ENCODE data around the gene GAB2. TPM values are rescaled to one million over a fixed set of nuclear protein-coding genes. Genes with fewer than 3 reads are reported as not detected.

Gene GAB2
- total RNA-seq, 1 experiment from 2014 or later = 10.0 TPM

DNA sequence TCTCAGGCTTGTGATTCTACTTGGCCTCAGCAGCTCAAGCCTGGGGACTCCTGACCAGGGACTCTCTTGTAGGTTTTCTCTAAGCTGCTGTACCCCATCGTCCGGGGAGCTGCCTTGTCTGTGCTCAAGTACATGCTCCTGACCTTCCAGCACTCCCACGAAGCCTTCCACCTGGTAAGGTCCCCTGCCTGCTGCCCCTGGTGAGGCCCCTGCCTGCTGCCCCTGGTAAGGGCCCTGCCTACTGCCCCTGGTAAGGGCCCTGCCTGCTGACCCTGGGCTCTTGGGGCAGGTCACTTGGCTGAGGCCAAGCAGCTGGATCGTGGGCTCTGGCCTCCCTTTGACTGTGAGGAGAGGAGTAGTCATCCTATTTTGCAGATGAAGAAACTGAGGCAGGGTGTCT lies 217.6 kb downstream of the GAB2 start:
- intact Hi-C loops (cut with micrococcal nuclease; ENCODE audit: unreplicated experiment) = no loop called here
- Histone ChIP-seq H3K4me3 (ENCODE audit: low read depth in 2 of 2, low read length in 2 of 2) (no peak overlapping the region), H3K9me3 (ENCODE audit: control insufficient read depth, insufficient read depth, low read depth, low read length) (no peaks in the 10 kb centered on the region), H3K27ac (ENCODE audit: low read length) (no peak overlapping the region), H3K4me1 (ENCODE audit: control insufficient read depth, insufficient read depth, low read length) (no peaks in the 10 kb centered on the region), H3K27me3 (ENCODE audit: control insufficient read depth, insufficient read depth, low read length) (no peaks in the 10 kb centered on the region), H3K36me3 (ENCODE audit: control insufficient read depth, insufficient read depth, low read length) (no peaks in the 10 kb centered on the region)
- TF ChIP-seq, protein P1, sequence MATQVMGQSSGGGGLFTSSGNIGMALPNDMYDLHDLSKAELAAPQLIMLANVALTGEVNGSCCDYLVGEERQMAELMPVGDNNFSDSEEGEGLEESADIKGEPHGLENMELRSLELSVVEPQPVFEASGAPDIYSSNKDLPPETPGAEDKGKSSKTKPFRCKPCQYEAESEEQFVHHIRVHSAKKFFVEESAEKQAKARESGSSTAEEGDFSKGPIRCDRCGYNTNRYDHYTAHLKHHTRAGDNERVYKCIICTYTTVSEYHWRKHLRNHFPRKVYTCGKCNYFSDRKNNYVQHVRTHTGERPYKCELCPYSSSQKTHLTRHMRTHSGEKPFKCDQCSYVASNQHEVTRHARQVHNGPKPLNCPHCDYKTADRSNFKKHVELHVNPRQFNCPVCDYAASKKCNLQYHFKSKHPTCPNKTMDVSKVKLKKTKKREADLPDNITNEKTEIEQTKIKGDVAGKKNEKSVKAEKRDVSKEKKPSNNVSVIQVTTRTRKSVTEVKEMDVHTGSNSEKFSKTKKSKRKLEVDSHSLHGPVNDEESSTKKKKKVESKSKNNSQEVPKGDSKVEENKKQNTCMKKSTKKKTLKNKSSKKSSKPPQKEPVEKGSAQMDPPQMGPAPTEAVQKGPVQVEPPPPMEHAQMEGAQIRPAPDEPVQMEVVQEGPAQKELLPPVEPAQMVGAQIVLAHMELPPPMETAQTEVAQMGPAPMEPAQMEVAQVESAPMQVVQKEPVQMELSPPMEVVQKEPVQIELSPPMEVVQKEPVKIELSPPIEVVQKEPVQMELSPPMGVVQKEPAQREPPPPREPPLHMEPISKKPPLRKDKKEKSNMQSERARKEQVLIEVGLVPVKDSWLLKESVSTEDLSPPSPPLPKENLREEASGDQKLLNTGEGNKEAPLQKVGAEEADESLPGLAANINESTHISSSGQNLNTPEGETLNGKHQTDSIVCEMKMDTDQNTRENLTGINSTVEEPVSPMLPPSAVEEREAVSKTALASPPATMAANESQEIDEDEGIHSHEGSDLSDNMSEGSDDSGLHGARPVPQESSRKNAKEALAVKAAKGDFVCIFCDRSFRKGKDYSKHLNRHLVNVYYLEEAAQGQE (IDR thresholded peaks at IDR 0.05; ENCODE audit: insufficient read depth in 1 of 2, low read depth in 2 of 2, low read length in 1 of 2) = no peak
- in situ Hi-C loops (cut with HindIII; ENCODE audit: low pct_unique_long_range_greater_than_20kb, low sequenced_read_pairs) = no loop called here
- ChIA-PET CTCF (no interaction called here), POLR2A (no interaction called here)
- DNase-seq (ENCODE audit: low read depth, low spot score) = no peak
- no peak for ATAC-seq
- BruUV-seq (replicated peaks) = no TSS peak

DNA sequence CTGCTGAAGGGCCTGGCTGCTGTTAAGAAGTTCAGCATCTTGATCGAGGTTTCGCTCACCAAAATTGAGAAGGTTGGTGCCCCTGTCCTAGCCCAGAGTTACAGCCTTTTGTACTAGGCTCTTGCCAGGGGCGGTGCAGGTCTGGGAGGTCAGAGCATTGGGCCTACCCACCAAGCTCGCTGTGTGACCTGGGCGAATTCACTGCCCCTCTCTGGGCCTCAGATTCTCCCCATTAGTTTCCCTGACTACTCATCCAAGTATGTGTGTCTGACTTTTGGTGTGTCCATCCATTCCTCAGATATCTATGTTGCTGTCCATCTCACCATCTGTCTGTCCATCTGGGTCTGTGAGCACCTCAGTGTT lies 218.0 kb downstream of the GAB2 start:
- no peaks in the 10 kb centered on the region for H3K4me1 ChIP-seq (ENCODE audit: control insufficient read depth, insufficient read depth, low read length)
- CTCF ChIA-PET = no interaction called here
- H3K4me3 ChIP-seq (ENCODE audit: low read depth in 2 of 2, low read length in 2 of 2) = no peak overlapping the region
- H3K27me3 ChIP-seq (ENCODE audit: control insufficient read depth, insufficient read depth, low read length) = no peaks in the 10 kb centered on the region
- ATAC-seq = no peak
- POLR2A ChIA-PET = no interaction called here
- in situ Hi-C loops (cut with HindIII; ENCODE audit: low pct_unique_long_range_greater_than_20kb, low sequenced_read_pairs) (no loop called here), intact Hi-C loops (cut with micrococcal nuclease; ENCODE audit: unreplicated experiment) (no loop called here)
- H3K27ac ChIP-seq (ENCODE audit: low read length) = no peak overlapping the region
- no peaks in the 10 kb centered on the region for H3K9me3 ChIP-seq (ENCODE audit: control insufficient read depth, insufficient read depth, low read depth, low read length)
- BruUV-seq (replicated peaks) = no TSS peak
- TF ChIP-seq TCF7L2 (IDR thresholded peaks at IDR 0.05; ENCODE audit: low read depth, low read length) (no peak), POLR2AphosphoS5 (IDR thresholded peaks at IDR 0.05; ENCODE audit: low read depth, low read length) (no peak), SIN3A (IDR thresholded peaks at IDR 0.05; ENCODE audit: borderline replicate concordance, insufficient read depth, low read depth, low read length) (no peak)
- TF ChIP-seq, protein P2, sequence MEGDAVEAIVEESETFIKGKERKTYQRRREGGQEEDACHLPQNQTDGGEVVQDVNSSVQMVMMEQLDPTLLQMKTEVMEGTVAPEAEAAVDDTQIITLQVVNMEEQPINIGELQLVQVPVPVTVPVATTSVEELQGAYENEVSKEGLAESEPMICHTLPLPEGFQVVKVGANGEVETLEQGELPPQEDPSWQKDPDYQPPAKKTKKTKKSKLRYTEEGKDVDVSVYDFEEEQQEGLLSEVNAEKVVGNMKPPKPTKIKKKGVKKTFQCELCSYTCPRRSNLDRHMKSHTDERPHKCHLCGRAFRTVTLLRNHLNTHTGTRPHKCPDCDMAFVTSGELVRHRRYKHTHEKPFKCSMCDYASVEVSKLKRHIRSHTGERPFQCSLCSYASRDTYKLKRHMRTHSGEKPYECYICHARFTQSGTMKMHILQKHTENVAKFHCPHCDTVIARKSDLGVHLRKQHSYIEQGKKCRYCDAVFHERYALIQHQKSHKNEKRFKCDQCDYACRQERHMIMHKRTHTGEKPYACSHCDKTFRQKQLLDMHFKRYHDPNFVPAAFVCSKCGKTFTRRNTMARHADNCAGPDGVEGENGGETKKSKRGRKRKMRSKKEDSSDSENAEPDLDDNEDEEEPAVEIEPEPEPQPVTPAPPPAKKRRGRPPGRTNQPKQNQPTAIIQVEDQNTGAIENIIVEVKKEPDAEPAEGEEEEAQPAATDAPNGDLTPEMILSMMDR (IDR thresholded peaks at IDR 0.05) = no peak
- TF ChIP-seq, protein P1 (IDR thresholded peaks at IDR 0.05; ENCODE audit: insufficient read depth in 1 of 2, low read depth in 2 of 2, low read length in 1 of 2) = no peak
- no peak for DNase-seq (ENCODE audit: low read depth, low spot score)
- H3K36me3 ChIP-seq (ENCODE audit: control insufficient read depth, insufficient read depth, low read length) = no peaks in the 10 kb centered on the region
